Measurements from ENCODE around the gene CTSL.

Gene CTSL

DNA sequence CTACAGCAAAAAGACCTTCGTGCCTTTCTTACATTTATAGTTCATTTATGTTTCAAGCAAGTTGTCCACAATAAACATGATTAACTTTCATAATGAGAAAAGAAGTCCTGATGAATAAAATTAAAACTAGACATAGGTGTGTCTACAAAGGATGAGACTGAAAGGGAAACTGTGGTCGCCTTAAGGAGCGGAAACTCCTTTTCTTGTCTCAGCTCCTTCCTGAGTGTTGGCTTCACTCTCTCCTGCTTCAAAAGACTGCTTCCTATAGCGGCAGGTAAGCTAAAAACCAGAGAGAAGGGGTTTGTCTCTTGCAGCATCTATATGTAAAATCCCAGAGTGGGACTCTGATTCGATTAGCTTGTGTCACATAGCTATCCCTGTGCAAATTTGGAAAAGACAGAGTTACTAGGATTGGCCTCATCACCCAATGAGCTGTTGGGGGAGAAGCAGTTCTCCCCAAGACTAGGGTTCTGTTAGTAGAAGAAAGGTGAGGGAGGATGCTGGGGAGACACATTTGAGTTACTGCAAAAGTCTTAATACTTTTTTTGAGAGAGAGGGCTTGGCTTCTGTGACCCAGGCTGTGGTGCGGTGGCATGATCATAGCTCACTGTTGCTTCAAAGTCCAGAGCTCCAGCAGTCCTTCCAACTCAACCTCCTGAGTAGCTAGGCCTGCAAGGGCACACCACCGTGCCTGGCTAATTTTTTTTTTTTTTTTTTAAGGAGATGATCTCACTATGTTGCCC lies 16.8 kb upstream of the CTSL start:
- peaks cover 2% of the 10 kb centered on the region for H3K36me3 Mint-ChIP-seq (ENCODE audit: low read depth)
- peaks cover 37% of the 10 kb centered on the region for H3K4me1 Mint-ChIP-seq (ENCODE audit: low read depth)
- no peaks in the 10 kb centered on the region for H3K9me3 Mint-ChIP-seq
- peaks cover 40% of the 10 kb centered on the region for H3K27me3 Mint-ChIP-seq (ENCODE audit: low read depth)
- H3K27ac Mint-ChIP-seq, result peak overlapping the region; percentile 55
- H3K4me3 Mint-ChIP-seq, result peak overlapping the region; percentile 44

DNA sequence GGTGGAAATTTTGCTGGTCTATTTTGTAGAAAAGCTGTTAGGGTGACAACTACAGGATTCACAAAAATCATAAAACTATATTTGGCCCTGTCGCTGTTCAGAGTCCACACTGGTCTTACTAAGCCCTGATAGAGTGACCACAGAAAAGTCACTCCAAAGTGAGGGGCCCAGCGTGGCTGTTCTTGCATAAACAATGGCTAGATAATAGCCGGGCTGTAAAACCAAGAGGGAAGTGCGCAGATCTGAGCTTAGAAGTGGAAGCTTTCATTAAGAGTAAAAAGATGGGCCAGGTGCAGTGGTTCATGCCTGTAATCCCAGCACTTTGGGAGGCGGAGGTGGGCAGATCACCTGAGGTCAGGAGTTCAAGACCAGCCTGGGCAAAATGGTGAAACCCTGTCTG lies 15.5 kb upstream of the CTSL start:
- Mint-ChIP-seq H3K36me3 (ENCODE audit: low read depth) (peaks cover 2% of the 10 kb centered on the region), H3K4me3 (no peak overlapping the region)

DNA sequence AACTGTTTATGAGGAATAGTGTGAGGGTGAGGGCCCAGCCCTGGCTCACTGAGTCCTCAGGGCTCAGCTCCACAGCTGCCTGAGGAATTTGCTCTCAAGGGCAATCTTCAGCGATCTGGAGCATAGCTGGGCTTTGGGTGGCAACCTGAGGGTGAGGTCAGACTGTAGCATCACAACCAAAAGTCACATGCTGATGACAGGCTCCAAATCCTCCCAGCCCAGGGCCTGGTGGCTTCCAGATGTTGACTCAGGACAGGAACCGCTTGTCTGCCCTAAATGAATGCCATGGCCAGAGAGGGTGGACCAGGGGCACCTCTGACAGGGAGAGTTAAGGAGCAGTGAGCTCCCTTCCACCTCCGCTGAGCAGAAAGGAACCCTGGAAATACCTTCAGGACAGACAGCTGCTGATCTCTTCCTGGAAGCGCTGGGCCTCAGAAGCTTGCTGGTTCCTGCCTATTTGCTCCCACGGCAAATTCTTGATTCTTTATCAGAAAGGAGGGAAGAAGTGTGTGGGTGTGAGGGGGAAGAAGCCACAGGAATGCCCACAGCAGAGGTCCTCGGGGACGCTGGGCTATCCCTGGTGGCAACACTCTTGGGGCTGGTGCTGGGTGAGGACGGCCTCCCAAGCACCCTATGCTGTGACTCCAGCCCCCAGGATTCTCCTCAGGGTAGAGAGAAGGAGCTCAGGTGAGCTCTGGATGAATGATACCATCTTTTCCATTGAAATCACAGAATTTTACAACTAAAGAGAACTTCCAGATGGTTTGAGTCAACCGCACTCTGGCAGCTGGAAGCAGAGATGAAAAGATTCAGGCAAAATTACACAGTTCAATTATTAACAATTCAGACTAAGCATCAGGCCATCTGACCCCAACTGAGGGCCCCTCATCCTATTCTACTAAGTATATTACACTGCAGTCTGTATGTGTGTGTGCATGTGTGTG lies 13.8 kb upstream of the CTSL start:
- H3K36me3 Mint-ChIP-seq (ENCODE audit: low read depth), result peaks cover 2% of the 10 kb centered on the region
- H3K9me3 Mint-ChIP-seq, result no peaks in the 10 kb centered on the region
- H3K27me3 Mint-ChIP-seq (ENCODE audit: low read depth), result peaks cover 42% of the 10 kb centered on the region
- no peak overlapping the region for H3K27ac Mint-ChIP-seq
- peaks cover 41% of the 10 kb centered on the region for H3K4me1 Mint-ChIP-seq (ENCODE audit: low read depth)
- no peak overlapping the region for H3K4me3 Mint-ChIP-seq

More for the DNA sequence above, 15.5 kb upstream of the CTSL start:
- H3K4me1 Mint-ChIP-seq (ENCODE audit: low read depth), result peaks cover 41% of the 10 kb centered on the region
- H3K27me3 Mint-ChIP-seq (ENCODE audit: low read depth), result peaks cover 43% of the 10 kb centered on the region
- no peaks in the 10 kb centered on the region for H3K9me3 Mint-ChIP-seq
- no peak overlapping the region for H3K27ac Mint-ChIP-seq

DNA sequence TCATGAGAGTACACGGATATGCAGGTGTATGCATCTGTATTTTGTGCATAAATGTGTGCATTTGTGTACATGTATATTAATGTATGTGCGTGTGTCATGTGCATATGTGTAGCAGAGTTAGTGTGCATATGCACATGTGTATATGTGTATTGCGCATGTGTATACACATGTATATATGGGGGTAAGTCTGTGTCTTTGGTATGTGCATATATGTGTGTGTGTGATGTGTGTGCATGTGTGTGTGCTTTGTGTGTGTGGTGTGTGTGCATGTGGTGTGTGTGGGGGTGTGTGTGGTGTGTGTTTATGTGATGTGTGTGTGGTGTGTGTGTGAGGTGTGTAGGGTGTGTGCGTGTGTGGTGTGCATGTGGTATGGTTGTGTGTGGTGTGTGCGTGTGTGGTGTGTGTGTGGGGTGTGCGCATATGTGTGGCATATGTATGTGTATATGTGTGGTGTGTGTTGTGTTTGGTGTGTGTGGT lies 13.1 kb upstream of the CTSL start:
- Mint-ChIP-seq H3K4me3 (no peak overlapping the region), H3K36me3 (ENCODE audit: low read depth) (no peaks in the 10 kb centered on the region), H3K4me1 (ENCODE audit: low read depth) (peaks cover 39% of the 10 kb centered on the region), H3K27ac (peak overlapping the region; percentile 28), H3K9me3 (no peaks in the 10 kb centered on the region), H3K27me3 (ENCODE audit: low read depth) (peaks cover 36% of the 10 kb centered on the region)

DNA sequence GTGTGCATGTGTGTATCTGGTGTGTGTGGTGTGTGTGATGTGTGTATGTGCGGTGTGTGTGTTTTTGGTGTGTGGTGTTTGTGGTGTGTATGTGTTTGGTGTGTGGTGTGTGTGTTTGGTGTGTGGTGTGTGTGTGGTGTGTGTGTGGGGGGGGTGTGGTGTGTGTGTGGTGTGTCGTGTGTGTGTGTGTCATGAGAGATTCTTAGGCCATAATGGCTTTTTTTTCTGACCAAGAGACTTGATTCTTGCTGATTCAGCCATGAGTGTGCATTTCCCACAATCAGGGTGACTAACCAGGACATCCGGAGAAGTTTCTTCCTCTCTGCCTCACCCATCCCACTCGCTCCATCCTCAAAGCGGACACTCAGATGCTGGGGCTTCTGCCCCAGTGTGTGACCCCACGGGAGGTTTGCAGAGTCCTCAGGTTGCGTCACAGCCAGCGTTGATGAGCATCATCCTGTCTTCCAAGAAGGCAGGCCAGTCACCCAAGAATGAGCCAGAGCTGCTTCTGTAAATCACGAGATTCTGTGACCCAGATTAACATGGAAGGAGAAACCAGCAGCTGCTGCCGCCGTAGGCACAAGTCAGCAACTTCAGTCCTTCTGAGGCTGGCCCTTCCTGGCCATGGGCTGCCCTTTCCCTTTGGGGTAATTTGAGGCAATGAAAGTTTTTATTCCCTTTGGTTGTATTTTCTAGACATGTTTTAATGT lies 12.5 kb upstream of the CTSL start:
- H3K27me3 Mint-ChIP-seq (ENCODE audit: low read depth), result peaks cover 32% of the 10 kb centered on the region
- no peaks in the 10 kb centered on the region for H3K9me3 Mint-ChIP-seq
- peaks cover 35% of the 10 kb centered on the region for H3K4me1 Mint-ChIP-seq (ENCODE audit: low read depth)
- H3K27ac Mint-ChIP-seq, result peak overlapping the region; percentile 28
- H3K36me3 Mint-ChIP-seq (ENCODE audit: low read depth), result no peaks in the 10 kb centered on the region
- no peak overlapping the region for H3K4me3 Mint-ChIP-seq

DNA sequence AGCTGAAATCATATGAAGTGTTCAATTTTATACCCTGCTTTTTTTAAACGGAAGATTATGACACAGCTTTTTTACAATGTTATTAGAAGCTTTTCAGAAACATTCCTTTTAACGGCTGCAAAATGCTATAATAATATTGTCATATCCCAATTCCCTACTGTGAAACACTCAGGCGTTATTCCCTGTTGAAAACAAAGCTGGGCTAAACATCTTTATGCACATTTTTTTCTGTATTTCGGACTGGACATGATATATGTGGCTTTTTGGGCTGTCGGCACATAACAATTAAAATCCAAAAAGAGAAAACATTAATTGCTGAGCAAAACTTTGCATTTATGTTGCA lies 12.0 kb upstream of the CTSL start:
- Mint-ChIP-seq H3K27me3 (ENCODE audit: low read depth) (peaks cover 28% of the 10 kb centered on the region), H3K27ac (no peak overlapping the region), H3K4me1 (ENCODE audit: low read depth) (peaks cover 30% of the 10 kb centered on the region), H3K9me3 (no peaks in the 10 kb centered on the region), H3K36me3 (ENCODE audit: low read depth) (no peaks in the 10 kb centered on the region), H3K4me3 (no peak overlapping the region)

DNA sequence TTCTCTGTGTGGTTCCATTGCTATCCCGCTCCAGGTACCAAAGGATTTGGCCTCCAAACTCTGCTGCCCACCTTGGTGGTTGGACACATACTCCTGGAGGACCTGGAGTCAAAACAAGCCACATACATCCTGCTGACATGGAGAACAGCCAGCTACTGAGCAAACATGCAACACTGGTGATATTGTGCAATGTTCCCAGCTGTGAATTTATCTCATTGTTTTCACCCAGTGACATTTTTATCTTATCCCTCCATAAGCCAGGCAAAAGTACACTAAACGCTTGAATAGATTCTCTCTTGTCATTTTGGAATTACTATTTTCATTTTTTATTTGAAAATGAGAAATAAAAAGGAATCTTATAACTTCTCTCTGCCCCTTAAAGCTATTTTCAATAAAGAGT lies 11.1 kb upstream of the CTSL start:
- Mint-ChIP-seq H3K27ac (no peak overlapping the region), H3K4me3 (no peak overlapping the region), H3K36me3 (ENCODE audit: low read depth) (no peaks in the 10 kb centered on the region), H3K4me1 (ENCODE audit: low read depth) (peaks cover 23% of the 10 kb centered on the region), H3K9me3 (no peaks in the 10 kb centered on the region), H3K27me3 (ENCODE audit: low read depth) (peaks cover 20% of the 10 kb centered on the region)

DNA sequence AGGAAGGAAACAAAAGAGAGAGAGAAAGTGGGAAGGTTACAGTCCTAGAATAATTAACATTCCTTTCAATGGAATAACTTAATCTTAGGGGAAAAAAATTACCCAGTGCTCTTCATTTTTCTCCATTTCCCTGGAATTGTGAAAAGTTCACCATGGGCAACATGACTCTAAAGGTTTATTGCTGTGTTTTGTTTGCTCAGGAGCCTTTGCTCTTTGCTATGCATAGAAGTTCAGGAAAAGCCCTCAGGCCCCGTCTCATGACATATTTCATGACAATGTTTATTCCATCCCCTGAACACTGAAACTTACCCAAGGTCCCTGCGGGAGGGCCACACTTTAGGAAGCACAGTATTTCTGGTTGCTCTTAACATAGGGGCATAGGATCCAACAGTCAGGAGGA lies 9.8 kb upstream of the CTSL start:
- no peak overlapping the region for H3K4me3 Mint-ChIP-seq
- no peaks in the 10 kb centered on the region for H3K9me3 Mint-ChIP-seq
- H3K36me3 Mint-ChIP-seq (ENCODE audit: low read depth), result no peaks in the 10 kb centered on the region
- H3K27ac Mint-ChIP-seq, result no peak overlapping the region
- H3K27me3 Mint-ChIP-seq (ENCODE audit: low read depth), result peaks cover 28% of the 10 kb centered on the region
- H3K4me1 Mint-ChIP-seq (ENCODE audit: low read depth), result peaks cover 18% of the 10 kb centered on the region

DNA sequence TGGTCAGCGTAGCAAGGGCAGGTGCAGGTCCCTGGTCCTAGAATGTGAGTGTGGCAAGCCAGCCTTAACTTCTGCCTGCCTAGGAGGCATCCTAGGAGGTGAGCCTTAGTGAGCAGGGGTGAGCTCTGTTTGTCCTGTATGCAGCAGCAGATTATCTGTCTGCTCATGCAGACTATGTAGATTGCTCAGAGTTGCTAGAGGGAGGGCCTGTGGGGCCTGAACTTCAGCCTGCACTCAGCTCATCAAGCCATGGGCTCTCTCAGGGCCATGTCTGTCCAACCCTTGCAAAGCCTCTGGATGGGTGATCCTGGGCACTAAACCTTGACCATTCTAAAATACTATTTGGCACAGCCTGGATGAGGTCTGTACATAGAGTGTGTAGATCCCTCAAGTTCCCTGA lies 8.5 kb upstream of the CTSL start:
- no peaks in the 10 kb centered on the region for H3K9me3 Mint-ChIP-seq
- peaks cover 38% of the 10 kb centered on the region for H3K27me3 Mint-ChIP-seq (ENCODE audit: low read depth)
- no peak overlapping the region for H3K27ac Mint-ChIP-seq
- H3K4me3 Mint-ChIP-seq, result no peak overlapping the region
- no peaks in the 10 kb centered on the region for H3K36me3 Mint-ChIP-seq (ENCODE audit: low read depth)
- peaks cover 16% of the 10 kb centered on the region for H3K4me1 Mint-ChIP-seq (ENCODE audit: low read depth)

DNA sequence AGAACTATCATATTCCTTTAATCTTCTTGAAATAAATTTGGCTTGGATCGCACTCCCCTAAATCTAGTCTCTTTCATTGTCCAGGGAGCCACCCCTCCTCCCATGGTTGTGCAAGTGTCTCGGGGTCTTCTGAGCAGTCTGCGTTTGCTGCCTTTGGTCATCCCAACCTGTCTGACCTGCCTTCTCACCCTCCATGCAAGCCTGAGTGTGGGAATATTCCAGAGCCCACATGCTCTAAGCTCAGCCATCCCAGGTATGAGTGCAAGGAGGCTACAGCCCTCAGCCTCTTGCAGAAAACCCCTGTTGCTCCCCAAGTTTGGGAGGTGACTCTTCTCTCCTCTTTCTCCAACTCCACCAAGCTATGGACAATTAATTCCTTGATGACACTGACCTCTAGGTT lies 7.7 kb upstream of the CTSL start:
- no peak overlapping the region for H3K27ac Mint-ChIP-seq

DNA sequence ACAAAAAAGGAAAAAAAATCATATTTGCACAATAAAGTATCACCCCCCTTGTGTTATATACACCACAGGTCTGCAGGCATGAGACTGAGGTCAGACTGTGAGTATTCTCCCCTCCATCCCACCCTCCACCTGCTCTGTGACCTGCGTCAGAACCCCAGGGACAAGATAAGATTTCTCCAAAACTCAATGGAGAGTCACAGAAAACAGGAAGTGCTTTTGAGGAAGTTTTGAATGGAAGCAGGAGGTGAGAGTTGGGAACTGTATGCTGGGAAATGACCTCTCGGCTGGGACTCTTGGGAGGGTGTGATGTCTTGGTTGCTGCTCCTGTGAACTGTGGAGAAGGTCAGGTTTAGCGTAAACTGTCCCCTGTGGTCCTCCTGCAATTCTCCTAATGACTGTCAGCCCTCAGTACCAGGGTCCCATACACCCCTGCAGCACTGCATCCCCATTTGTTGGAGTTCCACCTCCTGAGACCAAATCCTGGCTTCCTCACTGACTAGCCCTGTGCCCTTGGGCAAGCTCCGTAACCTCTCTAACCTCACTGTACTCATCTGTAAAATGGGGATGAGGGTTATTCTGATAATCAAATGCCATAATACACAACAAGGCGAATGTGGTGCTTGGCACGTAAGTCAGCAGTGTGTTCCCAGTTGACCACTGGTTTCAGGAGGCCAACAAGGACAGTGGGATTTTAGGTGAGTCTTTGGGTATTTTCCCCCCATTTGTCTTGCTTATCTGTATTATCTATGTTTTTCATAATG lies 6.9 kb upstream of the CTSL start:
- Mint-ChIP-seq H3K36me3 (ENCODE audit: low read depth) (no peaks in the 10 kb centered on the region), H3K4me1 (ENCODE audit: low read depth) (peaks cover 4% of the 10 kb centered on the region), H3K27ac (no peak overlapping the region), H3K4me3 (no peak overlapping the region), H3K27me3 (ENCODE audit: low read depth) (peaks cover 37% of the 10 kb centered on the region), H3K9me3 (no peaks in the 10 kb centered on the region)

More for the DNA sequence above, 7.7 kb upstream of the CTSL start:
- no peaks in the 10 kb centered on the region for H3K36me3 Mint-ChIP-seq (ENCODE audit: low read depth)
- no peaks in the 10 kb centered on the region for H3K9me3 Mint-ChIP-seq
- H3K27me3 Mint-ChIP-seq (ENCODE audit: low read depth), result peaks cover 35% of the 10 kb centered on the region
- peaks cover 10% of the 10 kb centered on the region for H3K4me1 Mint-ChIP-seq (ENCODE audit: low read depth)
- H3K4me3 Mint-ChIP-seq, result no peak overlapping the region

DNA sequence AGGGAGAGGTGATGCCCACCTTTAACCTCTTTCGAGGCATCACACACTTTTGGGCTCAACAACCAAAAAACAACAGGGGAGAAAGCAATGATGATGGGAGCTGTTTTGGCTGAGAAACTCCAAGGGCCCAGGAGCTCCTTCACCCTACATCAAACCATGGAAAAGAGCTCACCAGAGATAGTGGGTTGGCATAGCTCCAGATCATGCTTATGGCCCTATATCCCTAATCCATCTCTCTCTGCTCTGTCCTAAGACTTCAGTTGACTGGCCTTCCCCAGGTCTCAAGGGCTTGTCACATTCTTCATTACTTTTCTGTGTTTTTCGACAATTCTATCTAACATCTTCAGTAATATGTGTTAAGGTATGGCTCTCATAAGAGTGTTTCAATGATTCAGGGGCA lies 5.7 kb upstream of the CTSL start:
- Mint-ChIP-seq H3K4me3 (no peak overlapping the region), H3K9me3 (no peaks in the 10 kb centered on the region), H3K36me3 (ENCODE audit: low read depth) (no peaks in the 10 kb centered on the region), H3K27ac (no peak overlapping the region), H3K4me1 (ENCODE audit: low read depth) (no peaks in the 10 kb centered on the region), H3K27me3 (ENCODE audit: low read depth) (peaks cover 42% of the 10 kb centered on the region)

DNA sequence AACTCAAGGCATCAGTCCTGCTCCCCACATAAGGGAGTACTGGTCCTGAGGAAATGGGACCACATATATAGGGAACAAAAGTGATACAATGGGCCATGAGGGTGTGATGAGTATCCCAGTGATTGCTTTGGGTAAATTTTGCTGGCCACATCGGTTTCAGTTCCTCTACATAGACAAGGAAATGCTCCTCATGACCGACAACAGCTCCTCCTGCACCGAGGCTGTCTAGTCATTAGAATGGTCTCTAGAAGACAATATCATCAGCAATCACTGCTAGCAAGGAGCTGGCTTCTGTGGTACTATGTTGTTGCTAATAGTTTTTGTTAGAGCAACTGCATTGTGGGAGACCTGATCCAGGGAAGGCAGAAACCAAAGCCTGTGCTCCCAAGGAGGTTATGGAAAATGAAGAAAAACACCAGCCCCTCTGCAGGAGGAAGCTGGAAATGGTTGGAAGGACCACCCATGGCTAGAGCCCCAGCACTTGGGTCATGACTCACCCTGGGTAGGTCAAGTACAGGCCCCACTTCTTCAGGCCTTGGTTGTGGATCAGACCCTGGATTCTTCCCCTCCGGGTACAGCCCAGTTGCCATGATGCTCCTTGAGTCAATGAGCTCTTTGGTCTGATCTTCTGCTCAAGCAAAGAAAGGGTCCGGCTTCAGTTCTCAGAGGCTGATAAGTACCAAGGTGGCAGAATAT lies 3.4 kb upstream of the CTSL start:
- Mint-ChIP-seq H3K4me1 (ENCODE audit: low read depth) (peaks cover 4% of the 10 kb centered on the region), H3K9me3 (no peaks in the 10 kb centered on the region), H3K36me3 (ENCODE audit: low read depth) (peaks cover 2% of the 10 kb centered on the region), H3K4me3 (no peak overlapping the region), H3K27ac (no peak overlapping the region), H3K27me3 (ENCODE audit: low read depth) (peaks cover 54% of the 10 kb centered on the region)
